GM04504 (cell line): ENCODE measurements around the gene HES6.

Experiments
- DNase-seq: peaks from one replicate; pipeline ENCODE4 v3.0.0-alpha.2; 2012; ENCODE audit warnings: low read depth

The HES6 gene, protein sequence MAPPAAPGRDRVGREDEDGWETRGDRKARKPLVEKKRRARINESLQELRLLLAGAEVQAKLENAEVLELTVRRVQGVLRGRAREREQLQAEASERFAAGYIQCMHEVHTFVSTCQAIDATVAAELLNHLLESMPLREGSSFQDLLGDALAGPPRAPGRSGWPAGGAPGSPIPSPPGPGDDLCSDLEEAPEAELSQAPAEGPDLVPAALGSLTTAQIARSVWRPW

GRCh38 chr2:238239863-238240756, at the start of gene HES6:
TSS of gene HES6 (minus strand) at chr2:238240038. CDS start at chr2:238239905, 133 bp downstream.
- DNase-seq, result peak; percentile 60

- DNase-seq, result no peak
Observed at GRCh38 chr2:238289574-238289973, 49.7 kb upstream of the HES6 start.

DNA sequence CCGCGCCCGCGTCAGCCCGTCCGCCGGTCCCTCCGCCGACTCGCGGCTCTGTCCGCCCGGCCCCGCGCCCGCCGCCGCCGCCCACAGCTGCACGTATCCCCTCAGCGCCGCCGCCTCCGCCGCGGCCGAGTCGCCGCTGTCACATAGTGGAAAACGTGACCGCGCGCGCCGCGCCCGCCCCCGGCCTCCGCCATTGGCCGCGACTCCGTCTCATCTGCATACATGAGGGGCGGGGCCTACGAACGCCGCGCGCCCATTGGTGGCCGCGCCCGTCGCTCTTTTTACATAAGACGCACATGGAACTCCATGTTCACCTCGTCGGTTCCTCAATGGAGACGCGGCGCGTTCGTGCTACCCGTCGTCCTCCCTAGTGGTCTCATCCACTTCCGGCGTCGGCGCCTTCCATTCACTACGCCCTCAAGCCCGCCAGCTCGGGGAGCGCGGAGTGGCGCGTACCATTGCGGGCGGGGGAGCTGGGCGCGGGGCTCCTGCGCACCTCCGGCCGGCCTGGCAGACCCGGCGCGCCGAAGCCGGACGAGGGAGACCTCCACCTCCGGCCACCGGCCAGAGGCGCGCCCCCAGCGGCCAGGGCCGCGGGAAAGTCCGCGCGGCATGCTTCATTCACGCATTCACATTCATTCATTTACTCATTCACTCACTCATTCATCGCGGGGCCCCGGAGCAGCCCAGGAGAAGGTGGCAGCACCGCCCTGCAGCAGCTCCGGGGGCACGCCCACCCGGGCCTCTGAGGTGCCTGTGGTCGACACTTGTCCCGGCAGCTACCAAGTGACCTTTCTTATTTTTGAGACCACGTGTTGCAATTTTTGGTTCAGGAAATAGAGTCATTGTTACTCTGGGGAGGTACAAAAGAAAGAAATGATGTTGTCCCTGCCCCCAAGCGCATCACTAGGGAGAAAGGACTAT, 49.1 kb upstream of the HES6 start:
- peak; percentile 96 for DNase-seq

DNA sequence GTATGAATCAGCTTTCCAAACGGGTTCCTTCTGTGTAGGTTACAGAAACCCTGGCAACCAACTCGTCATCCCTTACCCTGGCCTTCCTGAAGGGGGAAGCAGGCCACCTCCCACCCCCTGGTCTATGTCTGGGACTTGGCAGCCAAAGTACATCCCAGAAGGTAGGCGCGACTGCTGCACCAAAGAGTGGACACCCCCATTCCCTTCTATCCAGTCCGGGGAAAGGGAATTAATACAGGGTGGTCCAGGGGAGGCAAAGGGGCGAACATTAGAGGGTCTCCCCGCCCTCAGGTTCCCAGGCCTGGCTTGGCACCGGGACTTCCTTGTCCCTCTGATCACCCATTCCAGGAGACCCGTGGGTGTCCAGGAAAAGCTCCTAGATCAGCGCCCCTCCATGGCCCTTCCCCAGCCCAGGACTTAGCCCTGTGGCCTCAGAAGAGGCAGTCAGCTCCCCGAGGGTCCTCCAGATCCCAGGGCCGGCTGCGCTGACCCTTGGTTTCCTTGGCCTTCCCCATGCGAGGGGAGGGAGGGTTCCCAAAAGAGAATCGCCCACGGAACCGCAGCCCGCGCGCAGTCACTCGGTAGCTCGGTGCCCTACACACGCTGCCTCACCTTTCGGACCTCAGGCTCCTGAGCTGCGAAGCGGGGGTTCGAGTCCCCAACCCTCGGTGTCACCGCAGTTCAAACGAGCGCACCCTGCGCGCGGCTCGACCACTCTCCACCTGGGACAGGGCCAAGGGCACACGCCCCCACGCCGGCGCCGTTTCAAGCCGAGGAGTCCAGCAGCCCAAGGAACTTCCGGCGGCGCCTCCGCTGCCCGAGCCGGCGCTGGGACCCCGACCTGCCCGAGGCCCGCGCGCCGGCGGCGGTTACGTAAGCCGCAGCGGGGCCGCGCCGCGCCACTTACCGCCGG, 48.2 kb upstream of the HES6 start, which contains the start of gene PER2:
Gene PER2 (minus strand): TSS at position 874 of the 913 bp plus-strand sequence. CDS start 10,674 bp downstream, outside the sequence.
- peak; percentile 83 for DNase-seq

DNA sequence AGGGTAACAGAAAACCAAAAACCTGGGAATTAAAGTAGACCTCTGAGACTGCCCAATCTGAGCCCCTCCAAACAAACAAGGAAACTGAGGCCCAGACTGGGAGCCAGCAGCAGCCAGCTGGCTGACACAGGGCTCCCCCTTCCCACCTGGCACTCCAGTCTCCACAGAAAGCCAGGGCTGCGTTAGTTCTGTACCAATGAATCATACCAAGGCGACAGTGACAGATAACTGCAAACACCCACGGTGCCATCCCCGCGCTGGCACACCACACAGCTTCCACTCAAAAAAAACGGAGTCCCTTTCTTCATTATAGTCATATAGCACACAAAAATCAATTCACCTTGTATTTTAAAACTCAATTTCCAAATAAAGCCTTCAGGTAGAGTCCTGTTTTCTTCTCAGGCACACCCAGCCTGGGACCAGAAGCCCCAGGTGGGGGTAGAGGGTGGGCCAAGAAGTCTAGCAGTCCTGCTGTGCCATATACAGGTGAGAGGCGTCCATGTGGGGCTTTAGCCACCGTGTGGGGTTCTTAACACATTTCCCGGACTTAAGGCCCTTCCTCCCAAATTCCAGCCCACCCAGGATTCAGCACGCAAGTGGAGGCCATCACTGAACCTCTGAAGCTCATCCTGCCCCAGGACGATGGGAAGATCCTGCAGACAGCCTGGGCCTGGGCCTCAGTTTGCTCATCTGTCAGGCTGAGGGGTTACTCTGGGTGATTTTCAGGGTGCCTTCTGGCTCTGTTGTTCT, 47.3 kb upstream of the HES6 start:
- no peak for DNase-seq

DNA sequence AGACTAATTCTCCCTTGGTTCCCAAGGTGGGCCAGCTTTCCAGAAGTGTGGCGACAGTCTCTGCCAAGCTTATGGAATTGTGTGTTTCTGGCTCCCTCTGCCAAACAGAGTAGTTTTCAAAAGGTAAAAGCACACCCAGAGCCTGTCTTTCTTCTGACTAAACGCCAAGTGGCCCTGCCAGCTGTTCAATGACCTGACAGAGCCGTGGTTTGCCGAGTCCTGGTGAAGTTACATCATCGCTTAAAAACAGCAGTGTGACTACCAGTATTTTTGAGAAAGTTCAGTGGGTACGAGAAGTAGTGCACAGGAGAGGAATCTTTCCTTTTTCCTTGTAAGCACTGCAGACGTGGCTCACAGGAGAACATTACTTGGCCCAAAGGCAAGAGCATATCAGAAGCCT, 46.7 kb upstream of the HES6 start:
- peak; percentile 80 for DNase-seq

DNA sequence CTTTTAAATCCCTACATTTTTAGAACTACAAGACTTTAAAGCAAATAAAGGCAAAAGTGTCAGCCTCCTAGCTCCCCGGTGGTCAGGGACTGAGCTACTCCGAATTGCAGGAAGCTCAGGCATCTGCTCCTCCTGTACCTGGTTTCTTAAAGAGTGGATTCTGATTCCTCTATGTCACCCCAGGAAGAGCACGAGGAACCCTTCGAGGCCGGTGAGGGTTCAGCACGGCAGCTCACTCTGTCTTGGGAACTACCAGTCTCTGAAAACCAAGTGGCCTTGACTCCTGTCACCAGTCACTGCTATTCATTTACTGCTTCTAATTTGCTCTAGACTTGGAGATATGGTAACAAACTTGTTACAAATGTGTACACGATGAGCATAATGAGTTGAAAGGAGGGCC, 46.3 kb upstream of the HES6 start:
- DNase-seq, result no peak

GRCh38 chr2:238285653-238286082, 45.8 kb upstream of the HES6 start:
- DNase-seq, result peak; percentile 97

GRCh38 chr2:238284802-238285515, 45.1 kb upstream of the HES6 start:
- no peak for DNase-seq

DNA sequence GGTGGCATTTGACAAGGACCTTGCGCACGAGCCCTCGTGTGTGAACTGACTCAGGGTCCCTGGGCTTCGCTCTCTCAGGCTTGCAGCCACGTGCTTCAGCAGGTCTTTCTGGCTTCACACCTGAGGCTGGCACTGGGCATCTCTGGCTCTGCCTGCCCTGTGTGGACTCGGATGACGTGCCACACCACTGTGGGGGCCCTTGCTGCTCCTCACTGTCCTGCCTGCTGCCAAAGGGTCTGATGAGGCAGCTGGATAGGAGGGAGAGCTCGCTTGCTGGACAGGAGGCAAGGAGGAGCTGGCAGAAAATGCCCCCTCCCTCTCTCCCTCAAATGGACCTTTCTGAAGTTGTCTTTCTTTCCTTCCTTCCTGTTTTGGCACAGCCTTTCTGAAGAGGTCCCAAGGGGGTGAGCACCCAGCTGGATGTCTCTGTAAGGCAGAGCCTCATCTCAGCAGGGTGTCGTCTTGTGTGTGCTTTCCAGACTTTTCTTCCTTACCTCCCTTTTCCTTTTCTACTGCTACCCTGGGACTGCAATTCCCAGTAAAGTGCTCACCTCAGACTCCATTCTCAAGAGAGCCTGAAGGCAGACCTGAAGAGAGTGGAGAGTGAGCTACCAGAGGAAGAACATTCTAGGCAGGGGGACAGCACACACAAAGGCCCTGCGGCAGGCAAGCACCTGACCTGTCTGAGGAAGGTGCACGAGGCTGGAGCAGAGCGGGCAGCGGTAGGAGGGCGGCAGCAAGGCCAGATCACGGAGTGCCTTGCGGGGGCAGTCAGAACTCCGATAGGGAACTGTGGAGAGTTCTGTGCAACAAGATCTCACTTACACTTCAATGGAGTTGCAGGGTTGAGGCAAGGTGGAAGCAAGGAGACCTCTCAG, 43.3 kb upstream of the HES6 start:
- DNase-seq, result no peak

GRCh38 chr2:238281826-238282480, 42.1 kb upstream of the HES6 start:
- no peak for DNase-seq

DNA sequence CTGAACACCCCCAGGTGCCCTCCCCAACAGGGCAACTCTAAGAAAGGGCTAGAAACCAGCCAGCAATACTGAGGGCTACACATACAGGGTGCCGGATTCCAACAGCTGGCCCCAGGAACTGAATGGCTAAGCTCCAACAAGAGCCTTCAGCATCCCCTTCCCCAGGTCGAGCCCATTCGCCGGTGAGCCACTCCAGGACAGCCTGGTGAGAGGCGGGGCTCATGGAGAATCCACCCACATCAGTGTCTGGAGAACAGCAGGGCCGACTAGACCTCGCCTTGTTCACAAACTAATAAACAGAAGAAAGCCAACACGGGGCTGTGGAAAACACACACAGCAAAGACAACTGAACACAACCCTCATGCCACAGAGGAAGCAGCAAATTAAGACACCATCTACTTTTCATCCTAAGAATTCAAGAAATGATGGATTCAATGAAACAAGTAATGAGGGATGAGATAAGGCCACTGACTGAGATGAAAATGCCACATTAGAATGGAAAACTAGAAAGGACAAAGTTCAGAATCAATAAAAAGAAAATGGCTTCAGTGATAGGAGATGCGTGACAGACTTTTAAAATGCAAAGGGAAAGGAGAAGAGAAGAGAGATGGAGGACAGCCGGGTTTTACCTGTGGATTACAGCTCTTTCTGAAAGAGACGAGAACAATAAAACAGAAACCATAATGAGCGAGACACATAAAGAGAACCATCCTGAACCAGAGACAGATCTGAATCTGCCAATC, 40.4 kb upstream of the HES6 start:
- no peak for DNase-seq

DNA sequence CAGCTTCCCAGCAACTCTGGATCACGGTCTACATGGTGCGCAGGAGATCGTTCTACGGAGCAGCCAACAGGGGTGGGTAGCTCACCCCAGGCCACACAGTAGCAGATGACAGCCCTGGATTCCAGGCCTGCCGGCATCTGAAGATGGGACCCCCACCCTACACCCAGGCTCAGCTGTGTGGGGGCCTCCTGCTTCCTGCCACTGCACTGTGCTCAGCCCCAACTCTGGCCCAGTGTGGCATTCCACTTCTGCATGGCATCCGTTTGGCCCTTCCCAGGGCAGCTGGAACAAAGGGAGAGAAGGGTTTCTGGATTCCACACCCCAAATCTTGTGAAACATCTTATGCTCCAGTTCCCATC, 39.5 kb upstream of the HES6 start:
- DNase-seq, result no peak

DNA sequence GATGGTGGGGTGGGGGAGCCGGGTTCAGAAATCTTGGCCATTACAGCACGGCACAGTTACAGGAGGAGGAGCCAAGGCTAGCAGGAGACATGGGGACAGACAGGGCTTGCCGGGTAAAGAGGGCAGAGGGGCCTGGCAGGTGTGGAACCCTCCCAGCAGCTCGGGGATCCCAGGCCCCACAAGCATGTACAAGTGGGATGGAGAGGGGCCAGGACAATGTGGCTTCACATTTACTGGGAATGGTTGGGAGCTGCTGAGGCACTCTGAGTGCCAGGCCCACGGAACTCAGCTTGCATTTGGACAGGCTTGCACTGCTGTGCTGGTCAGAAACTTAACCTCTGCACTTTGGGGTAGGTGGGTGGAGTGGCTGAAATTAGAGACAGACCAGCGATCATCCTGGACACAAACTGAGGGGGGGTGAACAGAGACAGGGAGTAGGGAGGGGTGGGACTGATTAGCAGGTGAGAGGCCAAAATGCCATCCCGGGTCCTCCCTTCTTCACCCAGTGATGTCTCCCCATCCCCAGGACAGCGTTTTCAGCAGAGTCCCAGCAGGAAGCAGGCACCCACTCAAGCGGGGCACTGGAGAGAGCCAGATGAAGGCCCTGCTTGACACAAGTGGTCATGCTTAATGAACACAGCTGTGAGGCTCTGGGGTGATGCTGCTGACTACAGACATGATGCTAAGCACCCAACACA, 38.9 kb upstream of the HES6 start:
- DNase-seq, result no peak

- DNase-seq, result no peak
Observed at GRCh38 chr2:238277695-238278094, 37.9 kb upstream of the HES6 start.

- no peak for DNase-seq
Observed at GRCh38 chr2:238274152-238274865, 34.5 kb upstream of the HES6 start.
